ENCODE results near the gene MYCBPAP. TPM values are rescaled to one million over a fixed set of nuclear protein-coding genes. Genes with fewer than 3 reads are reported as not detected.

Gene MYCBPAP
- total RNA-seq, 2 donors from 2014 or later, result 0.56 to 2.8 TPM

DNA sequence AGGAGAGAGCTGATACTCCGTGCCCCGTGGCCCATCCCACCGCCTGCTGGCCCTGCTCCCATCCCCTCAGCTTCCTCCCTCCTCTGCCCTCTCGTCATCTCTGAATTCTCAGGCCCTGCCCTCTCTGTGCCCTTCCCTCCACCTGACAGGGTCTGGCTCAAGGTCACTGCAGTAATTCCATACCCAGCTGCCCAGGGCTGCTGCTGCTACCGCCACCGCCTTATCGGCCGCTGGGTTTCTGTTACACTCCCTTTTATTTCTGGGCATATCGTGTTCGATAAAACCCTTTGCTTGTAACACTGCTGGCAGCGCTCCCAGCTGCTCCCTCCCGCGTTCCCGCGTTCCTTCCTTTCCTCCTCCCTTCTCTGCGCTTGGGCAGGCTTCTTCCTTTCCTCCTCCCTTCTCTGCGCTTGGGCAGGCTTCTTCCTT is 25.5 kb downstream of the MYCBPAP start:
- peak overlapping the region; percentile 71 to 91 for H3K9ac ChIP-seq (ENCODE audit: low read depth in 2 of 2, low read length in 2 of 2)
- no peaks in the 10 kb centered on the region for H3K36me3 ChIP-seq
- TF ChIP-seq, protein P1, sequence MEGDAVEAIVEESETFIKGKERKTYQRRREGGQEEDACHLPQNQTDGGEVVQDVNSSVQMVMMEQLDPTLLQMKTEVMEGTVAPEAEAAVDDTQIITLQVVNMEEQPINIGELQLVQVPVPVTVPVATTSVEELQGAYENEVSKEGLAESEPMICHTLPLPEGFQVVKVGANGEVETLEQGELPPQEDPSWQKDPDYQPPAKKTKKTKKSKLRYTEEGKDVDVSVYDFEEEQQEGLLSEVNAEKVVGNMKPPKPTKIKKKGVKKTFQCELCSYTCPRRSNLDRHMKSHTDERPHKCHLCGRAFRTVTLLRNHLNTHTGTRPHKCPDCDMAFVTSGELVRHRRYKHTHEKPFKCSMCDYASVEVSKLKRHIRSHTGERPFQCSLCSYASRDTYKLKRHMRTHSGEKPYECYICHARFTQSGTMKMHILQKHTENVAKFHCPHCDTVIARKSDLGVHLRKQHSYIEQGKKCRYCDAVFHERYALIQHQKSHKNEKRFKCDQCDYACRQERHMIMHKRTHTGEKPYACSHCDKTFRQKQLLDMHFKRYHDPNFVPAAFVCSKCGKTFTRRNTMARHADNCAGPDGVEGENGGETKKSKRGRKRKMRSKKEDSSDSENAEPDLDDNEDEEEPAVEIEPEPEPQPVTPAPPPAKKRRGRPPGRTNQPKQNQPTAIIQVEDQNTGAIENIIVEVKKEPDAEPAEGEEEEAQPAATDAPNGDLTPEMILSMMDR (IDR thresholded peaks at IDR 0.05), result no peak
- no peaks in the 10 kb centered on the region for H3K4me1 ChIP-seq
- no peaks in the 10 kb centered on the region for H3K9me3 ChIP-seq
- H3K4me3 ChIP-seq, result peak overlapping the region; percentile 44
- DNase-seq, result peak; percentile 89
- H3K27ac ChIP-seq, result peak overlapping the region; percentile 87
- intact Hi-C loops (cut with DNase I), result no loop called here
- H3K27me3 ChIP-seq, result peaks cover 7% of the 10 kb centered on the region

DNA sequence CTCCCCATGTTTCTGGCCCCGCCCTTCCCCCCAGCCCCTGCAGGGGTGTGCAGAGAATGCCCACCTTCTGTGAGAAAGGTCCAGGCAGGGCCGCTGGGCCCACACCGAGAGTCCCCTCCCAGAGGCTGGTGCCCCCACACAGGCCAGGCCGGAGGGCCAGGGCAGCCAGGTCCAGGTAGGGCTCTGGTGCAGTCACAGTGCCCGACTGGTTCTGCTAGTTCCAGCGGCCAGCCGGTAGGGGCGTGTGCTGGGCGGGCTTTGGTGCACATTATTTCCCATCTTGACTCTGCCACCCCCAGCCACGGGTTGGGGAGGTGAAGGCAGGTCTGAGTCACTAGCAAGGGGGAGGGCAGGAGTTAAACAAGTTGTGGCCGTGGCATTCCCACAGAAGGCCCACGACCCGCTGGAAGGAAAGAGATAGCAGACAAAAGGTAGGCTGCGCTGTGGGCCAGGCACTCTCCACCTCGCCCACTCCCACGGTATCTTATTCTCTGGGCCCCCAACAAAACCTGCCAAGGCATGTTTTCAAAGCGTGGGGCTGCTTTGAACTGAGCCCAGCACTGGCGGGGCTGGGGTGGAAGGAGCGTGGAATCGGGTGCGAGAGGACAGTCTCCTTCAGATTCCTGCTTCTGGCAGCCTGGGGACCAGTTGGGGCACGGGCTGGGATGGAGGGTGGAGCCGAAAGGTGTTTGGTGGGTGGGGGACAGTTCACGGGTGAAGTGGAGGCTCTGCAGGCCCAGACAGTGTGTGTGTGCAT is 26.2 kb downstream of the MYCBPAP start:
- DNase-seq, result peak; percentile 87
- H3K4me3 ChIP-seq, result peak overlapping the region; percentile 44
- H3K9me3 ChIP-seq, result no peaks in the 10 kb centered on the region
- intact Hi-C loops (cut with DNase I), result no loop called here
- peak overlapping the region; percentile 87 for H3K27ac ChIP-seq
- peaks cover under 1% of the 10 kb centered on the region for H3K4me1 ChIP-seq
- peak overlapping the region; percentile 58 to 91 for H3K9ac ChIP-seq (ENCODE audit: low read depth in 2 of 2, low read length in 2 of 2)
- H3K27me3 ChIP-seq, result peaks cover 7% of the 10 kb centered on the region
- H3K36me3 ChIP-seq, result no peaks in the 10 kb centered on the region
- TF ChIP-seq, protein P1 (IDR thresholded peaks at IDR 0.05), result peak; percentile 47

DNA sequence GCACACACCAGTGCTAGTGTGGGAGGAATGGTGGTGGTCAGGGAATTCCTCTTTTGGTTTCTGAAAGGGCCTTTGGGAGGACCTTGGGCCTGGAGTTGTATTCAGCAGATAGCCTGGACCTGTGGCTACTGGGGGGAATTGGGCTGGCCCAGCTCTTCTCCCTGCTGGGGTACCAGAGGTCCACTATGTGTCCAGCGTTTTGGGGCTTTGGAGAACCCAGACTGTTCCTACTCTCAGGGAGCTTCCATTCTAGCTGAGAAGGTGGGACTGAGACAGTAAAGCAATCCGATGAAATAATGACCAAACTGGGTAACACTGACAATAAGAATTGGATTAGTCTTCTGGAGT is 26.7 kb downstream of the MYCBPAP start:
- Histone ChIP-seq H3K9ac (ENCODE audit: low read depth in 2 of 2, low read length in 2 of 2) (peak overlapping the region; percentile 19 to 91), H3K27ac (peak overlapping the region; percentile 87), H3K4me3 (peak overlapping the region; percentile 9), H3K9me3 (no peaks in the 10 kb centered on the region), H3K27me3 (peaks cover 7% of the 10 kb centered on the region), H3K36me3 (no peaks in the 10 kb centered on the region), H3K4me1 (peaks cover 6% of the 10 kb centered on the region)
- no peak for DNase-seq
- TF ChIP-seq, protein P1 (IDR thresholded peaks at IDR 0.05), result no peak
- intact Hi-C loops (cut with DNase I), result loop anchor here (5.0 kb wide), 1 partner anchor 53 kb away; no protein-coding TSS in a partner anchor

- peak overlapping the region in 1 of 2 donors; percentile 91 for H3K9ac ChIP-seq (ENCODE audit: low read depth in 2 of 2, low read length in 2 of 2)
- intact Hi-C loops (cut with DNase I), result loop anchor here (5.0 kb wide), 1 partner anchor 53 kb away; no protein-coding TSS in a partner anchor
- H3K36me3 ChIP-seq, result no peaks in the 10 kb centered on the region
- H3K4me1 ChIP-seq, result peaks cover 11% of the 10 kb centered on the region
- TF ChIP-seq, protein P1 (IDR thresholded peaks at IDR 0.05), result no peak
- no peaks in the 10 kb centered on the region for H3K9me3 ChIP-seq
- no peak for DNase-seq
- peaks cover 7% of the 10 kb centered on the region for H3K27me3 ChIP-seq
- no peak overlapping the region for H3K4me3 ChIP-seq
- no peak overlapping the region for H3K27ac ChIP-seq
These were observed 27.2 kb downstream of the MYCBPAP start for GRCh38 chr17:50535407-50535806.

GRCh38 chr17:50536683-50537646 is 28.7 kb downstream of the MYCBPAP start:
- Histone ChIP-seq H3K27me3 (no peaks in the 10 kb centered on the region), H3K9me3 (no peaks in the 10 kb centered on the region), H3K4me3 (no peak overlapping the region), H3K4me1 (peaks cover 23% of the 10 kb centered on the region), H3K9ac (ENCODE audit: low read depth in 2 of 2, low read length in 2 of 2) (no peak overlapping the region), H3K27ac (no peak overlapping the region), H3K36me3 (no peaks in the 10 kb centered on the region)
- intact Hi-C loops (cut with DNase I), result loop anchor here (5.0 kb wide), 1 partner anchor 55 kb away; no protein-coding TSS in a partner anchor
- no peak for DNase-seq
- TF ChIP-seq, protein P1 (IDR thresholded peaks at IDR 0.05), result no peak
